HG03139 (cell line): ENCODE data around the gene DOK4.
"Not testable (repeated sequence)": the region's sequence is repeated elsewhere in the genome, so short reads cannot be mapped to it uniquely, and the experiment has no call there.

ENCODE experiments used
- ATAC-seq: cut with Tn5 transposase; IDR thresholded peaks from one replicate; pipeline ENCODE4 v1.9.1; 2021; ENCODE audit not compliant: unreplicated experiment

The DOK4 gene

GRCh38 chr16:57503366-57503765, 17.1 kb upstream of the DOK4 start:
- no peak for ATAC-seq

DNA sequence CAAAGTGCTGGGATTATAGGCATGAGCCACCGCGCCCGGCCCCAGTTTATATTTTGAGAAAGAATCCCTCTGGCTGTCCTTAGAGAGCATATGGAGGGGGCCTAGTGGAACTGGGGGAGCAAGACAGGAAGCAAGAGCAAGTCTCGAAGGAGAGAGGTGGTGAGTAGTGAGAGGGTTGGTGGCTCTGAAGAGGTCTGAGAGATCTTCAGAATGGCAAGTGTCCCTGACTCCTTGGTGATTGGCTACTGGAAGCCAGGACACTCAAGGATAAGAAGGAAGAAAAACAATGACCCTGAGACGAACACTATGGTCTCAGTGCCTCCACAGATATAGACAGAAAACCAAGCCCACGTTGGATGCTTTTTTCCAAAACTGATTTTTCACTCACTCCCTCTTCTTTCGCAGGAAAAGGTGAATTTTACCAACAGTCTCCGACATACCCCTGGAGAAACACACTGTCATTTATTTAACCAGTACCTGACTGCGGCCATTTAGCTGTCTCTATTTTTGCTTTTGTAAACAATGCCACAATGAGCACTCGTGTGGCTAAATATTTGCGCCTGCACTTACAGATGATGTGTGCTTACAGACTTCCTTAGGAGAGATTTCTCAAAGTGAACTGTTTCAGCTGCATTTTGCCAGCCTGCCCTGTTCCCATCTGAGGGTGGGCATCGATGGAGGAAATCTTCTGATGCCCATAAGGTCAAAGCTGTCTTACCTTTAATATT, 15.9 kb upstream of the DOK4 start:
- ATAC-seq: no peak

GRCh38 chr16:57501492-57501891, 15.2 kb upstream of the DOK4 start:
- ATAC-seq: no peak

GRCh38 chr16:57500578-57501111, 14.4 kb upstream of the DOK4 start:
- ATAC-seq: no peak

DNA sequence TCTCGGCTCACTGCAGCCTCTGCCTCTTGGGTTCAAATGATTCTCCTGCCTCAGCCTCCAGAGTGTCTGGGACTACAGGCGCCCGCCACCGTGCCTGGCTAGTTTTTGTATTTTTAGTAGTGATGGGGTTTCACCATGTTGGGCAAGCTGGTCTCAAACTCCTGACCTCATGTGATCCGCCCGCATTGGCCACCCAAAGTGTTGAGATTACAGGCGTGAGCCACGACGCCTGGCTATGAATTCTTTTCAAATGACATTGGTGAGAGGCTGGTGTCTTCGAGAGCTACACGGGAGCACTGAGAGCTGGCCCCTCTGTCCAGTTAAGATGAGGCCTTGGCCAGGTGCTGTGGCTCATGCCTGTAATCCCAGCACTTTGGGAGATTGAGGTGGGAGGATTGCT, 13.6 kb upstream of the DOK4 start:
- ATAC-seq: not testable (repeated sequence)

DNA sequence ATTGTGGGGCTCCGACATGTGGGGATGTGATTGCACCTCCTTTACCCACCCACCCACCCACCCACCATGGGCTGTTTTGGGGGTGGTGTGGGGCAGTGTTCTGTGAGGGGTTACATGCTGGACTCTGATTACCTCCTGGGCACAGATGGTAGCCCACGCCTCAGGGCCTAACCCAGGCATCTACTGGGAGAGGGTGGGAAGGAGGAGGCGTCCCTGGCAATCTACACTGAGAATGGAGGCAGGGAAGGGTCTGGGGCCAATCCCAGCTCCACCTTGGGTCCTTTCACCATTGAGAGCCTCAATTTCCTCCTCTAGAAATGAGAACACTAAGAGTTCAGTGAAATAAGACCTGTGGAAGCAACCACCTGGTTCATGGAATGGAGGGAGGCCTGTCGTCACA, 11.7 kb upstream of the DOK4 start:
- ATAC-seq: no peak

- ATAC-seq: no peak
These were observed 10.8 kb upstream of the DOK4 start for GRCh38 chr16:57497121-57497520.

DNA sequence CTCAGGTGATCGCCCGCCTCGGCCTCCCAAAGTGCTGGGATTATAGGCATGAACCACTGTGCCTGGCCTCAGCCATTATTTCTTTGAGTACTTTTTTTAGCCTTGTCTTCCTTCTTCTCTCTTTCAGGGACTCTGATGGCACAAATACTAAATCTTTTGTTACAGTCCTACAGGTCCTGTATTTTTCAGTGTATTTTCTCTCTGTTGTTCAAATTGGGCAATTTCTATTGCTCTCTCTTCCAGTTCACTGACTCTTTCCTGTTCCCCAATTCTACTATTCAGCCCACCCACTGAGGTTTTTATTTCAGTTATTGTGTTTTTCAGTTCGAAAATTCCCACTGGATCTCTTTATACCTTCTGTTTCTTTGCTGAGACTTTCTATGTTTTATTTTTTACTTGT, 7.5 kb upstream of the DOK4 start:
- no peak for ATAC-seq

- no peak for ATAC-seq
These were observed 2.9 kb upstream of the DOK4 start for GRCh38 chr16:57489229-57489628.

GRCh38 chr16:57486858-57487834, 853 bp upstream of the DOK4 start:
- no peak for ATAC-seq

- ATAC-seq: no peak
These were observed 990 bp downstream of the DOK4 start for GRCh38 chr16:57485091-57485915.

DNA sequence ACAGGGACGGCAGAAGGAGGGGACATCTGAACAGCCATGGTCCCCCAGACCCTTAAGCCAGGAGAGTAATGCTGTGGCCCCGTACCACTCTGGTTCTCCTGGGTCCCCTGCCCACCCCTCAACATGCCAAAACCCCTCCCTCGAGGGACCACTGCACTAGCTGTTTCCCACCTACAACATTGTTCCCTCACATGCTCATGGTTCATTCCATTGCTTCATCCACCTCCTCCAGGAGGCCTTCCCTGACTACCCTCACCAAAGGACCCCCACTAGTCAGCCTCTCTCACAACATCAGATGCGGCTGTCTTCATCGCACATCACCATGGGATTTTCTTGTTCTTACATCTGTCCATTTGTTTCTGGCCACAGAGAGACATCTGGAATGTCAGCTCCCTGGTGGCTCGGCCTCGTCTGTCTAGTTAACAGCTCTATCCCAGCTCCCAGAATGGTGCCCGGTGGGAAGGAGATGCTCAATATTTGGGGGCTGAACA, 1.7 kb downstream of the DOK4 start:
- ATAC-seq: no peak

GRCh38 chr16:57483725-57484514, 2.4 kb downstream of the DOK4 start:
- ATAC-seq: no peak

- ATAC-seq: no peak
These were observed 3.3 kb downstream of the DOK4 start for GRCh38 chr16:57482845-57483545.

- no peak for ATAC-seq
These were observed 4.9 kb downstream of the DOK4 start for GRCh38 chr16:57481421-57481820.

GRCh38 chr16:57480754-57481230, 5.5 kb downstream of the DOK4 start:
- ATAC-seq: no peak

DNA sequence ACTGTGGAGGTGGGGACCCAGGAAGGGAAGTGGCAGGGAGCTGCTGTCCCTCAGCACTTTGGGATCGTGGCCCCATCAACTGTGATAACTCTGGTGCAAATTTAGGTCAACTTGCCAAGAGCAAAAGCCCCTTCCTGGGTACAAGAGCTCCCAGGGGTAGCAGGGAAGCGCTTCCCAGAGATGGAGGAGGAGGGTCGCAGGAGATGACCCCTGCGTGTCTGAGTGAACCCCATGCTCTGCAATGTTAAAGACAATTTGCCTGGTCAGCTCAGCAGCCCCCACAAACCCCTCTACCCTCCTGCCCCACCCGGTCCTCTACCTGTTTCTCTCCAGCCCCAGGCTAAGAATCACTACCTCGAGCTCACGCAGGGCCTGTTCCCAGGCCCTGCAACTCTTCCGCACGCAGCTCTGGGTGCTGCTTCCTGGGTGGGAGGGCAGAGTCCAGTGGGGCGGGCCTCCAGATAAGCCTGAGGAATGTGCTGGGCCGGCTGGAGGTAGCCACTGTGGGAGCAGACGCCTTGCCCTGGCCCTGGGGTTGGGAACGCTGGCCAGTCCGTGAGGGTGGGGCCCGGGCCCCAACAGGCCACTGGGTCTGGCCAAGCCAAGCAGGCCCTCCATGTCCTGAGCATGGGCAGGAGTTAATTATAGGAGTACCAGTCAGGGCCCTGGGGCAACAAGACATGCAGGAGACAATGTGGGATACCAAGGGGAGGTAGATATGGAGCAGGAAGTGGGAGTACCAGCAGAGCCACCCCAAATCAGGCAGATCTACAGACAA, 6.1 kb downstream of the DOK4 start:
- ATAC-seq: no peak

DNA sequence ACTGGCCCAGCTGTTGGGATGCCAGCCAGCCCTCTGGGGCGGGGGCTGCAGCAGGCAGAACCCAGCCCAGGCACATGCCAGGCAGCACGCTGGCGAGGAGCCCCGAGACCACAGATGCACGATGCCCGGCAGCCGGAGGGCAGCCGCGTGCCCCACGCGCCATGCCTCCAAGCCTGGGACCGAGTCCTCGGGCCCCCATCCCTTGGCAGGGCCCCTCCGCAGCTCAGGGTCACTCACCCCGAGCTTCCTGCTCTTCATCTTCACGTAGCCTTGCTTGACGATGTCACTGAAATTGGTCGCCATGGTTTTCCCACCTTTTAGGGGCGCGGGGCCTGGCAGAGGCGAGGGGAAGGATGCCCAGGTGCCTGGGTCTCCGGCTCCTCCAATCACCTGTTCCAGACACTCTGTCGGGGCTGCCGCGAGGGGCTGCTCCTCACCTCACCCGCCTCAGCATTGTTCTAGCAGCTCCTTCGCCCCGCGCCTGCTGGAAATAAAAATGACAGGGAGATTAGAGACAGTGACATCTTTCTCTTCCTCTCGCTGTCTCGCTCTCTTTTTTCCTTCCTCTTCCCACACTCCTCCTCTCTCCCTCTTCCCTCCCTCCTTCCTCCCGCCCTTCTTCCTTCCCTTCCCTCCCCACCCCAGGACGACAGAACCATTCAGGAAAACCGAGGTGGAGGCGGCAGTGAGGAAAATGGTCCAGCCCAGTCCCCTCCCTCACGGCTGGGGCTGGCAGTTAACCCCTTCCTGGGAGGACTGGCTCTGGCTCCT, 6.9 kb downstream of the DOK4 start:
- ATAC-seq: no peak
